ENCODE measurements around the gene BBIP1.

Gene BBIP1

GRCh38 chr10:110851020-110851612 lies 67.9 kb downstream of the BBIP1 start:
- no peak overlapping the region for H3K27ac ChIP-seq (ENCODE audit: low read depth, low read length)
- no peak overlapping the region for H2AFZ ChIP-seq (ENCODE audit: low read depth, low read length, severe bottlenecking)
- H3K36me3 ChIP-seq (ENCODE audit: low read length), result no peaks in the 10 kb centered on the region
- H3K4me3 ChIP-seq (ENCODE audit: insufficient read depth, low read length, poor library complexity, severe bottlenecking), result no peak overlapping the region
- H3K9me3 ChIP-seq (ENCODE audit: insufficient read depth, low read length), result no peaks in the 10 kb centered on the region
- no peak for TF ChIP-seq EZH2phosphoT487 (conservative IDR thresholded peaks at IDR 0.05; ENCODE audit: low read length)
- TF ChIP-seq CTCF (IDR thresholded peaks at IDR 0.05; ENCODE audit: insufficient read depth, low read length, poor library complexity, severe bottlenecking), result no peak
- no peaks in the 10 kb centered on the region for H3K9me2 ChIP-seq (replicated peaks; ENCODE audit: insufficient read depth, low read length)
- H3K27me3 ChIP-seq (ENCODE audit: low read length), result no peaks in the 10 kb centered on the region
- H3K9ac ChIP-seq (ENCODE audit: low read length), result no peak overlapping the region
- no peak overlapping the region for H3K4me2 ChIP-seq (ENCODE audit: low read depth, low read length, poor library complexity, severe bottlenecking)
- no peaks in the 10 kb centered on the region for H3K79me2 ChIP-seq (ENCODE audit: insufficient read depth, low read length)
- no peaks in the 10 kb centered on the region for H4K20me1 ChIP-seq (ENCODE audit: low read depth, low read length)
- 0 out of 2 replicates have a peak, but pooled peaks cover 5% of the 10 kb centered on the region for H3F3A ChIP-seq (ENCODE audit: insufficient read depth)

GRCh38 chr10:110850099-110850498 lies 68.9 kb downstream of the BBIP1 start:
- Histone ChIP-seq H3K4me2 (ENCODE audit: low read depth, low read length, poor library complexity, severe bottlenecking) (no peak overlapping the region), H3K9me2 (replicated peaks; ENCODE audit: insufficient read depth, low read length) (no peaks in the 10 kb centered on the region), H3K36me3 (ENCODE audit: low read length) (no peaks in the 10 kb centered on the region), H4K20me1 (ENCODE audit: low read depth, low read length) (no peaks in the 10 kb centered on the region), H3K4me3 (ENCODE audit: insufficient read depth, low read length, poor library complexity, severe bottlenecking) (no peak overlapping the region), H3K9ac (ENCODE audit: low read length) (no peak overlapping the region), H3K27ac (ENCODE audit: low read depth, low read length) (no peak overlapping the region), H3K27me3 (ENCODE audit: low read length) (no peaks in the 10 kb centered on the region), H2AFZ (ENCODE audit: low read depth, low read length, severe bottlenecking) (no peak overlapping the region), H3K9me3 (ENCODE audit: insufficient read depth, low read length) (no peaks in the 10 kb centered on the region), H3K79me2 (ENCODE audit: insufficient read depth, low read length) (no peaks in the 10 kb centered on the region), H3F3A (ENCODE audit: insufficient read depth) (0 out of 2 replicates have a peak, but pooled peaks cover 5% of the 10 kb centered on the region)
- TF ChIP-seq CTCF (IDR thresholded peaks at IDR 0.05; ENCODE audit: insufficient read depth, low read length, poor library complexity, severe bottlenecking) (no peak), EZH2phosphoT487 (conservative IDR thresholded peaks at IDR 0.05; ENCODE audit: low read length) (no peak)
